Liver (tissue), 9 donors: ENCODE results near the gene TUFT1. TPM values are rescaled to one million over a fixed set of nuclear protein-coding genes. Genes with fewer than 3 reads are reported as not detected.
A peak's percentile ranks its signal among the peaks of the same experiment; 100 is the strongest.

Experiments used
- DNase-seq: peaks from one replicate; pipeline ENCODE4 v3.0.0-alpha.2; 2017; ENCODE audit warnings: low spot score
- H3K27ac ChIP-seq, 2 donors: one replicate each; pipeline ENCODE4 v1.7.0; 2013; ENCODE audit warnings: inconsistent platforms in 2 of 2, low read length in 2 of 2, control low read depth in 1 of 2, low read depth in 1 of 2, mild to moderate bottlenecking in 1 of 2
- H3K27me3 ChIP-seq, 4 donors: one replicate each; pipeline versions ENCODE4 v1.6.1 to v1.7.0; 2013; ENCODE audit warnings: low read length in 3 of 4, inconsistent platforms in 1 of 4, mild to moderate bottlenecking in 1 of 4, moderate library complexity in 1 of 4; ENCODE audit not compliant: control insufficient read depth in 4 of 4, insufficient read depth in 4 of 4
- H3K36me3 ChIP-seq, 4 donors: one replicate each; pipeline versions ENCODE4 v1.6.1 to v1.7.0; 2013; ENCODE audit warnings: low read length in 3 of 4, mild to moderate bottlenecking in 3 of 4, low read depth in 1 of 4, moderate library complexity in 1 of 4; ENCODE audit not compliant: control insufficient read depth in 4 of 4, insufficient read depth in 3 of 4
- H3K4me1 ChIP-seq, 4 donors: one replicate each; pipeline versions ENCODE4 v1.6.1 to v1.7.0; 2013; ENCODE audit warnings: low read length in 3 of 4, mild to moderate bottlenecking in 3 of 4, moderate library complexity in 1 of 4; ENCODE audit not compliant: control insufficient read depth in 4 of 4, insufficient read depth in 4 of 4
- H3K4me3 ChIP-seq, 3 donors: one replicate each; pipeline versions ENCODE4 v1.6.1 to v1.7.0; 2013; ENCODE audit warnings: low read length in 3 of 3, control low read depth in 1 of 3, low read depth in 1 of 3, mild to moderate bottlenecking in 1 of 3
- H3K9ac ChIP-seq, 2 donors: one replicate each; pipeline ENCODE4 v1.7.0; 2013; ENCODE audit warnings: low read length in 2 of 2, mild to moderate bottlenecking in 2 of 2, moderate library complexity in 2 of 2, control low read depth in 1 of 2, low read depth in 1 of 2
- H3K9me3 ChIP-seq, 4 donors: one replicate each; pipeline versions ENCODE4 v1.6.1 to v1.7.0; 2013; ENCODE audit warnings: low read length in 3 of 4; ENCODE audit not compliant: control insufficient read depth in 4 of 4
- EGR1 ChIP-seq, 2 donors: IDR thresholded peaks; 2 replicates each; pipeline ENCODE4 v1.6.1; 2016 to 2018; ENCODE audit warnings: antibody characterized with exemption in 2 of 2, low read depth in 2 of 2
- FOXA1 ChIP-seq: IDR thresholded peaks from 2 replicates; pipeline ENCODE4 v1.6.1; 2016; ENCODE audit warnings: antibody characterized with exemption
- FOXA2 ChIP-seq: IDR thresholded peaks from 2 replicates; pipeline ENCODE4 v1.6.1; 2016; ENCODE audit warnings: antibody characterized with exemption
- GABPA ChIP-seq, 2 donors: IDR thresholded peaks in 1 of 2; conservative IDR thresholded peaks in 1 of 2; 2 replicates each; pipeline ENCODE4 v1.6.1; 2016; ENCODE audit warnings: antibody characterized with exemption in 2 of 2, mild to moderate bottlenecking in 1 of 2, moderate library complexity in 1 of 2
- HNF4A ChIP-seq, 2 donors: conservative IDR thresholded peaks; 2 replicates each; pipeline ENCODE4 v1.6.1; 2016; ENCODE audit warnings: antibody characterized with exemption in 2 of 2, mild to moderate bottlenecking in 2 of 2
- HNF4G ChIP-seq: IDR thresholded peaks from 2 replicates; pipeline ENCODE4 v1.6.1; 2016; ENCODE audit warnings: antibody characterized with exemption
- JUND ChIP-seq, 2 donors: IDR thresholded peaks; 2 replicates each; pipeline ENCODE4 v1.6.1; 2016; ENCODE audit warnings: antibody characterized with exemption in 2 of 2
- MAX ChIP-seq: IDR thresholded peaks from 2 replicates; pipeline ENCODE4 v1.6.1; 2016; ENCODE audit warnings: antibody characterized with exemption
- NR2F2 ChIP-seq: IDR thresholded peaks from 2 replicates; pipeline ENCODE4 v1.6.1; 2016; ENCODE audit warnings: antibody characterized with exemption
- RAD21 ChIP-seq, 2 donors: IDR thresholded peaks; 2 replicates each; pipeline ENCODE4 v1.6.1; 2016; ENCODE audit warnings: antibody characterized with exemption in 2 of 2, mild to moderate bottlenecking in 2 of 2
- REST ChIP-seq: IDR thresholded peaks from 2 replicates; pipeline ENCODE4 v1.6.1; 2016; ENCODE audit warnings: antibody characterized with exemption, mild to moderate bottlenecking
- RXRA ChIP-seq, 2 donors: IDR thresholded peaks; 2 replicates each; pipeline ENCODE4 v1.6.1; 2017 to 2018; ENCODE audit warnings: antibody characterized with exemption in 2 of 2, mild to moderate bottlenecking in 1 of 2
- SP1 ChIP-seq: IDR thresholded peaks from 2 replicates; pipeline ENCODE4 v1.6.1; 2018; ENCODE audit warnings: antibody characterized with exemption, mild to moderate bottlenecking
- YY1 ChIP-seq: IDR thresholded peaks from 2 replicates; pipeline ENCODE4 v1.6.1; 2016; ENCODE audit warnings: antibody characterized with exemption, mild to moderate bottlenecking
- WGBS: extraction: QIAGEN DNeasy Blood & Tissue Kit; methylation state at CpG from one replicate; pipeline ENCODE4 v1.1.7; 2013; 5-methylcytosine and 5-hydroxymethylcytosine counted together
- polyA plus RNA-seq, 2 donors: library from polyadenylated mRNA; stranded (reverse) in 1 of 2; unstranded in 1 of 2; fragments of 200-250 nt in 1 of 2; fragments of >200 nt in 1 of 2; fragmentation: Nextera tagmentation in 1 of 2; extraction: Ambion mirVana in 1 of 2; gene quantifications; one replicate each; pipeline versions ENCODE4 v1.2.1 to v1.2.3, GENCODE V29; 2013 to 2015
- total RNA-seq, 2 donors: library from RNA; depleted of rRNA; stranded (reverse); fragments of >200 nt; gene quantifications; one replicate each; pipeline ENCODE4 v1.2.3, GENCODE V29; 2014
- TF ChIP-seq, protein P1 (sequence below): IDR thresholded peaks from 2 replicates; pipeline ENCODE4 v1.6.1; 2016; ENCODE audit warnings: antibody characterized with exemption
- TF ChIP-seq, protein P2 (sequence below): IDR thresholded peaks from 2 replicates; pipeline ENCODE4 v1.6.1; 2016; ENCODE audit warnings: antibody characterized with exemption
- TF ChIP-seq, protein P3 (sequence below): fragments of 150-350 bp; IDR thresholded peaks from 2 replicates; pipeline ENCODE4 v1.5.1; 2017; ENCODE audit warnings: improper control_type of control experiment, low read depth, low read length; ENCODE audit not compliant: missing input control
- donor health status: healthy.
- donor health status: healthy.
- donor health status: healthy.
- donor health status: healthy.
- donor health status: healthy.

Gene TUFT1
- total and polyA plus RNA-seq, 4 donors = 1.7 to 4.8 (median 3.0) TPM

DNA sequence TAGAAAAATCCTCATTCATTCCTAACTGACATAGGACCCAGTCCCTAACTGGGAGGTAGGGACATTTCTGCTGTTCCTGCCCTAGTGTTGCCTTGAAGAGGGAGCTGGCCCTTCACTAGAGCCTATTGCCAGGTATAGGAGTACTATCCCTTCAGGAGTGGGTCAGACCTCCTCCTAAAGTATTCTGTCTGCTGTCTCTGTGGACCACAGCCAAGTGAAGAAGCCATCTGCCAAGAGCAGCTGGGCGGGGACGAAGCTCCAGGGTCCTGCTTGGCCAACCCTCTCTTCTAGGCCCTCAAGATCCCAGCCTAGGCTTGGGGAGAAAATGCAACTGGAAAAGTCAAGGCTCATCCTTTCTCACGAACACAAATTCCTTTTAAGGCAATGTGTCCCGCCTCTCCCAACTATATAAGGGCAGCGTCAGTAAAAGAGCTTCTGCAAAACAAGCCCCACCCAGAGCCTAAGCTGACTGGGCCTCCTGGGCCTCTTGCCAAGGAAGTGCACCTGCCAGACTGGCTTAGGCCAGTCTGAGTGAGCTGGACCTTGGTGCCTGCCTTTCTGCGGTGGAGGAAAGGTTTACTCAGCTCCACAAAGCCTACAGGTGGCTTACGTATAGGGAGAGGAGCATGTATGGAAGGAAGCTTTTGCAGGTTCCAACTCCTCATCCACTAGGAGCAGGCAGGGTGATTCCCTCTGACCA lies 638 bp upstream of the TUFT1 start (continued):
- TF ChIP-seq EGR1 (IDR thresholded peaks at IDR 0.05; ENCODE audit: low read depth in 2 of 2) = peak in 1 of 2 donors; percentile 60
- TF ChIP-seq MAX = peak; percentile 82
- TF ChIP-seq, protein P1, sequence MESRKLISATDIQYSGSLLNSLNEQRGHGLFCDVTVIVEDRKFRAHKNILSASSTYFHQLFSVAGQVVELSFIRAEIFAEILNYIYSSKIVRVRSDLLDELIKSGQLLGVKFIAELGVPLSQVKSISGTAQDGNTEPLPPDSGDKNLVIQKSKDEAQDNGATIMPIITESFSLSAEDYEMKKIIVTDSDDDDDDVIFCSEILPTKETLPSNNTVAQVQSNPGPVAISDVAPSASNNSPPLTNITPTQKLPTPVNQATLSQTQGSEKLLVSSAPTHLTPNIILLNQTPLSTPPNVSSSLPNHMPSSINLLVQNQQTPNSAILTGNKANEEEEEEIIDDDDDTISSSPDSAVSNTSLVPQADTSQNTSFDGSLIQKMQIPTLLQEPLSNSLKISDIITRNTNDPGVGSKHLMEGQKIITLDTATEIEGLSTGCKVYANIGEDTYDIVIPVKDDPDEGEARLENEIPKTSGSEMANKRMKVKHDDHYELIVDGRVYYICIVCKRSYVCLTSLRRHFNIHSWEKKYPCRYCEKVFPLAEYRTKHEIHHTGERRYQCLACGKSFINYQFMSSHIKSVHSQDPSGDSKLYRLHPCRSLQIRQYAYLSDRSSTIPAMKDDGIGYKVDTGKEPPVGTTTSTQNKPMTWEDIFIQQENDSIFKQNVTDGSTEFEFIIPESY = no peak

DNA sequence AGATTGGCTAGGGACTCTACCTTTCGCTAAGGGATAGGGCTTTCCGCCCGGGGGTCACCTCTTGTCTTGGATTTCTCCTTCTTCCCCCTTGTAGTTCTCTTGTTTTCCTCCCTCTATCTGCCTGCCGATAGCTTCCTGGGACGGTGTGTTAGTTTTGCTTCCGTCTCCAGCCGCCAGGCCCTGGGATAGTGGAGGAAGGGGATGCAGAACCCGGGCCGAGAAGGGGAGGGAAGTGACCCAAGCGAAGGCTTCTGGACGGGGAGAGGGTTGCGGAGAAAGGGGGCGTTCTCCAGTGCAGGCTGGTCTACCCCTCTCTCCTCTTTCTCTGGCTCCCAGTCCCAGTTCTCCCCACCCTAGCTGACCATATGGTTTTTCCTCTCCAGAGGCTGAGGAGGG lies 871 bp downstream of the TUFT1 start:
- 28% methylated on average over 13 of the region's 13 CpGs for WGBS
- Histone ChIP-seq H3K4me1 (peaks cover 0 to 24% (median 16%) of the 10 kb centered on the region in 4 donors), H3K36me3 (peaks cover 0 to 22% (median 18%) of the 10 kb centered on the region in 4 donors), H3K9ac (peak overlapping the region; percentile 3 to 31), H3K27ac (peak overlapping the region in 1 of 2 donors; percentile 85), H3K9me3 (no peaks in the 10 kb centered on the region), H3K27me3 (no peaks in the 10 kb centered on the region), H3K4me3 (peak overlapping the region; percentile 68 to 71 (median 71))
- no peak for DNase-seq
- TF ChIP-seq, protein P1 = no peak
- TF ChIP-seq, protein P2, sequence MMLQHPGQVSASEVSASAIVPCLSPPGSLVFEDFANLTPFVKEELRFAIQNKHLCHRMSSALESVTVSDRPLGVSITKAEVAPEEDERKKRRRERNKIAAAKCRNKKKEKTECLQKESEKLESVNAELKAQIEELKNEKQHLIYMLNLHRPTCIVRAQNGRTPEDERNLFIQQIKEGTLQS = no peak
- TF ChIP-seq HNF4A (conservative IDR thresholded peaks at IDR 0.05) = no peak
- TF ChIP-seq YY1 = no peak
- no peak for TF ChIP-seq NR2F2
- TF ChIP-seq RXRA (IDR thresholded peaks at IDR 0.05) = no peak
- TF ChIP-seq MAX = no peak
- no peak for TF ChIP-seq GABPA (IDR thresholded peaks at IDR 0.05 in 1 of 2, conservative IDR thresholded peaks at IDR 0.05 in 1 of 2)

DNA sequence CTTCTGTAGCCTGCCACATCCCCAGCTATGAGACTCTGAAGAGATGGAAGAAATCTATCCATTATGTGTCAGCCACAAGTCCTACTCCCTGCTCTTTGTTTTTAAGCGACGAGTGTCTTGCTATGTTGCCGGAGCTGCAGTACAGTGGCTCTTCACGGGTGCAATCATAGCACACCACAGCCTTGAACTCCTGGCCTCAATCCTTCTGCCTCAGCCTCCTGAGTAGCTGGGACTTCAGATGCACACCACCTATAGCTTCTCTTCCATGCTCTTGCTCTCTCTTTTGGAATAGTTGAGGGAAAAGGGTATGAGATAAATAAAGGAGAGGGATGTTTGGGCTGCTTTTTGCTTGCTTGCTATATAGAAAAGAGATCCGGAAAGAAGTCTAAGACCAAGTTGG lies 1.6 kb downstream of the TUFT1 start:
- TF ChIP-seq RAD21 (IDR thresholded peaks at IDR 0.05) = no peak
- TF ChIP-seq JUND (IDR thresholded peaks at IDR 0.05) = no peak
- TF ChIP-seq NR2F2 = no peak
- no peak for TF ChIP-seq EGR1 (IDR thresholded peaks at IDR 0.05; ENCODE audit: low read depth in 2 of 2)
- no peak for TF ChIP-seq SP1
- TF ChIP-seq FOXA1 = no peak
- no peak for TF ChIP-seq HNF4A (conservative IDR thresholded peaks at IDR 0.05)
- no peak for TF ChIP-seq REST
- no peak for TF ChIP-seq GABPA (IDR thresholded peaks at IDR 0.05 in 1 of 2, conservative IDR thresholded peaks at IDR 0.05 in 1 of 2)
- TF ChIP-seq FOXA2 = no peak
- no peak for TF ChIP-seq HNF4G
- TF ChIP-seq, protein P3, sequence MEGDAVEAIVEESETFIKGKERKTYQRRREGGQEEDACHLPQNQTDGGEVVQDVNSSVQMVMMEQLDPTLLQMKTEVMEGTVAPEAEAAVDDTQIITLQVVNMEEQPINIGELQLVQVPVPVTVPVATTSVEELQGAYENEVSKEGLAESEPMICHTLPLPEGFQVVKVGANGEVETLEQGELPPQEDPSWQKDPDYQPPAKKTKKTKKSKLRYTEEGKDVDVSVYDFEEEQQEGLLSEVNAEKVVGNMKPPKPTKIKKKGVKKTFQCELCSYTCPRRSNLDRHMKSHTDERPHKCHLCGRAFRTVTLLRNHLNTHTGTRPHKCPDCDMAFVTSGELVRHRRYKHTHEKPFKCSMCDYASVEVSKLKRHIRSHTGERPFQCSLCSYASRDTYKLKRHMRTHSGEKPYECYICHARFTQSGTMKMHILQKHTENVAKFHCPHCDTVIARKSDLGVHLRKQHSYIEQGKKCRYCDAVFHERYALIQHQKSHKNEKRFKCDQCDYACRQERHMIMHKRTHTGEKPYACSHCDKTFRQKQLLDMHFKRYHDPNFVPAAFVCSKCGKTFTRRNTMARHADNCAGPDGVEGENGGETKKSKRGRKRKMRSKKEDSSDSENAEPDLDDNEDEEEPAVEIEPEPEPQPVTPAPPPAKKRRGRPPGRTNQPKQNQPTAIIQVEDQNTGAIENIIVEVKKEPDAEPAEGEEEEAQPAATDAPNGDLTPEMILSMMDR = no peak
- no peak for TF ChIP-seq MAX
- TF ChIP-seq, protein P2 = no peak
- H3K27me3 ChIP-seq = no peaks in the 10 kb centered on the region
- H3K36me3 ChIP-seq = peaks cover 0 to 14% (median 11%) of the 10 kb centered on the region in 4 donors
- peaks cover 0 to 27% (median 18%) of the 10 kb centered on the region in 4 donors for H3K4me1 ChIP-seq
- WGBS = 70% methylated on average over 5 of the region's 5 CpGs
- no peaks in the 10 kb centered on the region for H3K9me3 ChIP-seq
- H3K9ac ChIP-seq = no peak overlapping the region
- H3K27ac ChIP-seq = no peak overlapping the region
- no peak overlapping the region for H3K4me3 ChIP-seq
- no peak for DNase-seq
